Heart left ventricle (tissue), 16 donors: ENCODE results near the gene SUGP2. TPM values are rescaled to one million over a fixed set of nuclear protein-coding genes. Genes with fewer than 3 reads are reported as not detected.

ENCODE experiments used
- ATAC-seq, 4 donors: fragments of 200-7000 bp; cut with Tn5 transposase; one replicate each; pipeline ENCODE4 v1.9.1; 2020 to 2022; ENCODE audit warnings: moderate library complexity in 4 of 4, mild to moderate bottlenecking in 3 of 4, moderate number of reproducible peaks in 1 of 4
- DNase-seq, 5 donors: peaks; one replicate each; pipeline ENCODE4 v3.0.0-alpha.2; 2020
- H3K27ac ChIP-seq, 12 donors: fragments of 200-600 bp; sonication (generic) in 4 of 12; one replicate each; pipeline versions ENCODE4 v1.5.0 to v1.8.0; 2016 to 2022; ENCODE audit warnings: mild to moderate bottlenecking in 2 of 12
- H3K27me3 ChIP-seq, 9 donors: fragments of 200-600 bp; sonication (generic) in 2 of 9; one replicate each; pipeline versions ENCODE4 v1.5.1 to v1.8.0; 2016 to 2022; ENCODE audit warnings: mild to moderate bottlenecking in 3 of 9
- H3K36me3 ChIP-seq, 9 donors: fragments of 200-600 bp; sonication (generic) in 2 of 9; one replicate each; pipeline versions ENCODE4 v1.5.0 to v1.8.0; 2018 to 2022; ENCODE audit warnings: mild to moderate bottlenecking in 2 of 9
- H3K4me1 ChIP-seq, 12 donors: fragments of 200-600 bp; sonication (generic) in 4 of 12; one replicate each; pipeline versions ENCODE4 v1.5.0 to v1.8.0; 2016 to 2022; ENCODE audit warnings: mild to moderate bottlenecking in 3 of 12
- H3K4me3 ChIP-seq, 12 donors: fragments of 200-600 bp; sonication (generic) in 4 of 12; one replicate each; pipeline versions ENCODE4 v1.5.0 to v1.8.0; 2017 to 2022; ENCODE audit warnings: mild to moderate bottlenecking in 9 of 12, moderate library complexity in 4 of 12
- H3K9me3 ChIP-seq, 12 donors: fragments of 200-600 bp; sonication (generic) in 4 of 12; one replicate each; pipeline versions ENCODE4 v1.5.0 to v1.8.0; 2016 to 2022; ENCODE audit warnings: mild to moderate bottlenecking in 1 of 12
- POLR2A ChIP-seq, 2 donors: fragments of 450-650 bp; IDR thresholded peaks; one replicate each; pipeline ENCODE4 v1.6.1; 2017; ENCODE audit warnings: antibody characterized with exemption in 2 of 2, mild to moderate bottlenecking in 2 of 2, moderate library complexity in 2 of 2
- WGBS, 4 donors: extraction: QIAGEN DNeasy Blood & Tissue Kit in 2 of 4; methylation state at CpG; one replicate each; pipeline versions ENCODE4 v1.1.5 to v1.1.7; 2013 to 2018; 5-methylcytosine and 5-hydroxymethylcytosine counted together
- intact Hi-C, 10 donors: fragments of 100-400 bp; cut with DNase I; formaldehyde crosslinking; loops; one replicate each; pipeline versions ENCODE4 v1.11.1 to v1.14.2; 2022
- polyA plus RNA-seq, 2 donors: library from polyadenylated mRNA; stranded (reverse); fragments of 200-250 nt; gene quantifications; one replicate each; pipeline ENCODE4 v1.2.3, GENCODE V29; 2013
- total RNA-seq, 9 donors: library from RNA; depleted of rRNA in 2 of 9; stranded (reverse); fragments of >200 nt in 2 of 9; fragmentation: NEBNext Ultra II Directional in 3 of 9; extraction: Animal tissue kit (Norgen Biotek cat#: 25700) in 3 of 9; gene quantifications; one replicate each; pipeline versions ENCODE4 v1.1.0 to v1.2.4, GENCODE V29; 2016 to 2023
- TF ChIP-seq, protein P1 (sequence below), 12 donors: fragments of 200-600 bp; sonication (generic) in 4 of 12; IDR thresholded peaks; one replicate each; pipeline versions ENCODE4 v1.5.0 to v1.8.0; 2018 to 2022; ENCODE audit warnings: antibody characterized with exemption in 12 of 12, mild to moderate bottlenecking in 5 of 12
- donor health status: ischemic (EF 13 %, LVEDD 7.1; RV severe dilation, severe dysfunction).
- donor health status: healthy with polysubstance abuse.
- donor health status: DM: no; HTN: yes; CAD: no.
- donor health status: DM: no; HTN: no; CAD: no.
- donor health status: ischemic (EF 25% LVEDD 6.9; RV normal size, moderate dysfunction).
- donor health status: ischemic (EF 25% LVEDD 5.7; RV mildly dilated, moderate dysfunction).
- donor health status: healthy.
- donor health status: DM: yes; HTN: yes; CAD: no.
- donor health status: ischemic (EF 35%, LVEDD 5.7; RV mildly dilated, moderate dysfunction).
- donor health status: nonischemic (EF 11% LVEDD 7.7; RV severe dilation, severe dysfunction).
- donor health status: DM: yes; HTN: yes; CAD: no.
- donor health status: PGD.
- donor health status: ischemic (EF 29% LVEDD 5.4; RV normal size, mild dysfunction).
- donor health status: nonischemic (EF 23%, LVEDD 6.1; RV moderate dilation, normal function).

The SUGP2 gene
- total and polyA plus RNA-seq, 11 donors, result 36.1 to 76.5 (median 56.6) TPM

DNA sequence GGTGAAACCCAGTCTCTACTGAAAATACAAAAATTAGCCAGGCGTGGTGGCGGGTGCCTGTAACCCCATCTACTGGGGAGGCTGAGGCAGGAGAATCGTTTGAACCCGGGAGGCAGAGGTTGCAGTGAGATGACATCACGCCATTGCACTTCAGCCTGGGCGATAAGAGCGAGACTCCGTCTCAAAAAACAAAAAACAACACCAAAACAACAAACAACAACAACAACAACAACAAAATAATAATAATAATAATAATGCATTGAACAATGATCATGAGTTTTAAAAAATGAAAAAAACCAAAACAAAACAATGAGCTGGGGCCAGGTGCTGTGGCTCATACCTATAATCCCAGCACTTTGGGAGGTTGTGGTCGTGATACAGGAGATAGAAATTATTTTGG is 69.2 kb downstream of the SUGP2 start:
- H3K27me3 ChIP-seq, result peaks cover 4 to 12% (median 9%) of the 10 kb centered on the region in 9 donors
- TF ChIP-seq, protein P1, sequence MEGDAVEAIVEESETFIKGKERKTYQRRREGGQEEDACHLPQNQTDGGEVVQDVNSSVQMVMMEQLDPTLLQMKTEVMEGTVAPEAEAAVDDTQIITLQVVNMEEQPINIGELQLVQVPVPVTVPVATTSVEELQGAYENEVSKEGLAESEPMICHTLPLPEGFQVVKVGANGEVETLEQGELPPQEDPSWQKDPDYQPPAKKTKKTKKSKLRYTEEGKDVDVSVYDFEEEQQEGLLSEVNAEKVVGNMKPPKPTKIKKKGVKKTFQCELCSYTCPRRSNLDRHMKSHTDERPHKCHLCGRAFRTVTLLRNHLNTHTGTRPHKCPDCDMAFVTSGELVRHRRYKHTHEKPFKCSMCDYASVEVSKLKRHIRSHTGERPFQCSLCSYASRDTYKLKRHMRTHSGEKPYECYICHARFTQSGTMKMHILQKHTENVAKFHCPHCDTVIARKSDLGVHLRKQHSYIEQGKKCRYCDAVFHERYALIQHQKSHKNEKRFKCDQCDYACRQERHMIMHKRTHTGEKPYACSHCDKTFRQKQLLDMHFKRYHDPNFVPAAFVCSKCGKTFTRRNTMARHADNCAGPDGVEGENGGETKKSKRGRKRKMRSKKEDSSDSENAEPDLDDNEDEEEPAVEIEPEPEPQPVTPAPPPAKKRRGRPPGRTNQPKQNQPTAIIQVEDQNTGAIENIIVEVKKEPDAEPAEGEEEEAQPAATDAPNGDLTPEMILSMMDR (IDR thresholded peaks at IDR 0.05), result no peak
- no peak for TF ChIP-seq POLR2A (IDR thresholded peaks at IDR 0.05)
- no peaks in the 10 kb centered on the region for H3K9me3 ChIP-seq
- ATAC-seq (no peak), DNase-seq (no peak)
- H3K27ac ChIP-seq, result no peak overlapping the region
- H3K4me3 ChIP-seq, result no peak overlapping the region
- 91 to 95% (median 92%) methylated on average over 9 of the region's 9 CpGs for WGBS, 4 donors
- intact Hi-C loops, result no loop called here
- H3K4me1 ChIP-seq, result peaks cover 0 to 36% (median 2%) of the 10 kb centered on the region in 12 donors
- H3K36me3 ChIP-seq, result no peaks in the 10 kb centered on the region

DNA sequence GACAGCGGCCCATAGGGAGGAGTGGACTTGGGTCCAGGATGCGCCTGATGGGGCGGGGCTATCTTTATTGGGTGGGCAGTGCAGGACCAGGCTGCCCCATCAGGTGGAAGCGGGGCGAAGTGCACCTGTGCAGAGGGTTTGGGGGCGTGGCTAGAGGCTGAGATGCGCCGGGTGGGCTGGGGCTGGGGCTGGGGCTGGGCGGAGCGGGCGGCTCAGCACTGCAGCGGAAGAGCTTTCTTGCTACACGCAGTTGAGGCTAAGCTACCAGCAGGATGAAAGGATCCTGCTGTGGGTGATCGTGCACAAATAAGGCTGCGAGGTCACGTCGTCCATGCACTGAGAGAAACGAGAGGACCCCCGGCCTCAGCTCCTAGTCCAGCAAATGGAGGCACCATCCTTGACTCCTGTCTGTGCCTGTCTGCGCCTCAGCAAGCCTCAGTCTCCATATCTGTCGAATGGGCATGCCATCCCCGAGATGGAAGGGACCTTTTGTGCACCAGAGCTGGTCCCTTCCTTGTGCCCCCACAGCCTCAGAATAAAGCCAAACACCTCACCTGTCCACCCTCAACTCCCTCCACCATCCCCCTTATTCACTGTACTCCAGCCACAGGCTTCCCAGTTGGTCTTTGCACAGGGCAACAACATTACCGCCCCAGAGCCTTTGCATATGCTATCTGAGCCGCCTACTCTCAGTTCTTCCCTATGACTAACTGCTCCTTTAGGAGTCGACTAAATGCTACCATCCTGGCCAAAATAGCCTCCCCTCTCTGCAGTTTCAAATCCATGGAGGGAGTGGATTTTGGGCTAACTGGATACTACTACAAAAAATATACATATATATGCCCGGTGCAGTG is 71.3 kb downstream of the SUGP2 start:
- ATAC-seq (no peak), DNase-seq (no peak)
- 22 to 30% (median 25%) methylated on average over 21 to 26 of the region's 26 CpGs for WGBS, 4 donors
- no peak overlapping the region for H3K27ac ChIP-seq
- intact Hi-C loops, result no loop called here
- H3K4me1 ChIP-seq, result peaks cover 0 to 15% (median 0%) of the 10 kb centered on the region in 12 donors
- H3K4me3 ChIP-seq, result no peak overlapping the region
- H3K9me3 ChIP-seq, result no peaks in the 10 kb centered on the region
- TF ChIP-seq, protein P1 (IDR thresholded peaks at IDR 0.05), result no peak
- no peak for TF ChIP-seq POLR2A (IDR thresholded peaks at IDR 0.05)
- H3K27me3 ChIP-seq, result peaks cover 4 to 12% (median 9%) of the 10 kb centered on the region in 9 donors
- H3K36me3 ChIP-seq, result no peaks in the 10 kb centered on the region

DNA sequence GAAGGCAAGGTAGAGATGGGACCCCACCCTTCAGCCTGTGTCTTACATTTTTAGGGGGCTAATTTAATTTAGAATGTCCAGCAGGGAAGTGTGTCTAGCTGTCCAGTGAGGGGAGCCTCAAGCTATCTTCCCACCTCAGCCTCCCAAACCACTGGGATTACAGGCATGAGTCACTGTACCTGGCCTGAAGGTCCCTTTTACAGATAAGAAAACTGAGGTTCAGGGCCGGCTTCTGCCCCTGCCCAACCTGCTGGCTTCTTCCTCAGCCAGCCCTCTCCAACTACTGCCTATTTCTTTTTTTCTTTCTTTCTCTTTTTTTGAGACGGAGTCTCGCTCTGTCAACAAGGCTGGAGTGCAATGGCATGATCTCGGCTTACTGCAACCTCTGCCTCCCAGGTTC is 72.9 kb downstream of the SUGP2 start:
- H3K27me3 ChIP-seq, result peaks cover 4 to 12% (median 9%) of the 10 kb centered on the region in 9 donors
- no peaks in the 10 kb centered on the region for H3K9me3 ChIP-seq
- no peak overlapping the region for H3K27ac ChIP-seq
- ATAC-seq (no peak), DNase-seq (no peak)
- H3K36me3 ChIP-seq, result no peaks in the 10 kb centered on the region
- H3K4me3 ChIP-seq, result no peak overlapping the region
- 87 to 93% (median 90%) methylated on average over 4 of the region's 4 CpGs for WGBS, 4 donors
- intact Hi-C loops, result no loop called here
- peaks cover 0 to 5% (median 0%) of the 10 kb centered on the region in 12 donors for H3K4me1 ChIP-seq
- no peak for TF ChIP-seq POLR2A (IDR thresholded peaks at IDR 0.05)
- TF ChIP-seq, protein P1 (IDR thresholded peaks at IDR 0.05), result no peak

DNA sequence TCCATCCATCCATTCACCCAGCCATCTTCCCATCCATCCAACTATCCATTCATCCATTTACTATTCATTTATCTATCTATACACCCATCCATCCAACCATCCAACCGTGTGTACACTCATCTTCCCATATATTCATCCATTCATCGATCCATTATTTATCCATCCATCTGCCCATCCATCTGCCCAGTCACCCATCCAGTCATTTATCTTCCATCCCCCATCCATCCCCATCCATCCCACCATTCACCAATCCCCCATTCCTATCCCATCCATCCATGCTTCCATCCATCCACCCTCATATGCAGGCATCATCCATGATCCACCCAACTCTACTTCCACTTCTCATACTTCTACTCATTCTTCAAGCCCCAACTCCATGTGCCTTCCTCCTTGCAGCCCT is 78.3 kb downstream of the SUGP2 start:
- H3K36me3 ChIP-seq, result no peaks in the 10 kb centered on the region
- intact Hi-C loops, result no loop called here
- H3K4me3 ChIP-seq, result no peak overlapping the region
- DNase-seq (no peak), ATAC-seq (no peak)
- 94 to 96% (median 95%) methylated on average over 2 of the region's 2 CpGs for WGBS, 4 donors
- H3K27ac ChIP-seq, result no peak overlapping the region
- H3K9me3 ChIP-seq, result no peaks in the 10 kb centered on the region
- no peaks in the 10 kb centered on the region for H3K4me1 ChIP-seq
- TF ChIP-seq, protein P1 (IDR thresholded peaks at IDR 0.05), result no peak
- TF ChIP-seq POLR2A (IDR thresholded peaks at IDR 0.05), result no peak
- no peaks in the 10 kb centered on the region for H3K27me3 ChIP-seq
